Gastrocnemius medialis (tissue), 4 donors: Measurements from ENCODE around the gene ADGRD2.

Source experiments
- CTCF ChIP-seq, 5 experiments: fragments of 450-650 bp in 3 of 5; fragments of 200-600 bp in 2 of 5; sonication (generic) in 2 of 5; IDR thresholded peaks in 4 of 5; conservative IDR thresholded peaks in 1 of 5; 1 replicate in 4 of 5; 2 replicates in 1 of 5; pipeline ENCODE4 v1.5.1; 2016 to 2019; ENCODE audit warnings: antibody characterized with exemption in 5 of 5, mild to moderate bottlenecking in 3 of 5, moderate library complexity in 3 of 5
- POLR2A ChIP-seq, 2 donors: fragments of 450-650 bp; IDR thresholded peaks; one replicate each; pipeline ENCODE4 v1.6.1; 2017; ENCODE audit warnings: antibody characterized with exemption in 2 of 2, mild to moderate bottlenecking in 2 of 2, moderate library complexity in 2 of 2

- TF ChIP-seq CTCF (IDR thresholded peaks at IDR 0.05 in 4 of 5, conservative IDR thresholded peaks at IDR 0.05 in 1 of 5) (no peak), POLR2A (IDR thresholded peaks at IDR 0.05) (no peak)
Measured at GRCh38 chr9:124438091-124438490, 12.2 kb upstream of the ADGRD2 start.
